ENCODE data around the gene TMEM131L.

DNA sequence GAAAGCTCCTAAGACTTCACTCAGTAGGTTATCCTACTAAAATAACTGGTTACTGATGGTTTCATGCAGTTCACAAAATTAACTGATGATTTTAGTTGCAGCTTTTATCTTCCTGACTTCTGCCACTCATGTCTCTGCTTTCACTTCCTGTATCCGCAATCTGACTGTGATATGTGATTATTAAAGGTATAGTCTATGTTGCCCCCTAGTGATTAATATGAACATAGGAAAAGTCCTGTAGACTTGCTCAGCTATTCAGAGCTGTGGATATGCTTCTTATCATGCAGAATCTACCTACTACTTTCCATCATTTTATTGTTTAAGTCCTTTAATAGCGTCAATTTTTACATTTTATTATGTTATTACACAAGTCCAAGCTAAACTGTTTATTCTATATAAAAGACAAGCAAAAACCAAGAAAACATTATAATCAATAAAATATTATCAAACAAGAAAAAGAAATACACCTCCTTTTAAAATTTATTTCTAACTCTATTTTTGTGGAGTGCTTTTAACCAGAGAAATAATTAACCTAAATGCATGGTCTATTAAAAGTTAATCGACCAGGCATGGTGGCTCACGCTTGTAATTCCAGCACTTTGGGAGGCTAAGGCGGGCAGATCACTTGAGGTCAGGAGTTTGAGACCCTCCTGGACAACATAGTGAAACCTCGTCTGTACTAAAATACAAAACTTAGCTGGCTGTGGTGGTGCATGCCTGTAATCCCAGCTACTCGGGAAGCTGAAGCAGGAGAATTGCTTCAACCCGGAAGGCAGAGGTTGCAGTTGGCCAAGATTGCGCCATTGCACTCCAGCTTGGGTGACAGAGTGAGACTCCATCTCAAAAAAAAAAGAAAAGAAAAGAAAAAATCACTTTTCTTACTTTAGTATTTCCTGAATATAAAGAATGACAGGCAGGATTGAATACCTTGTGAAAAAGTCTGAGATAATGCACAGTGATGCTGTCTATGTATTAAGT is 177.5 kb downstream of the TMEM131L start:
- TF ChIP-seq POLR2A (IDR thresholded peaks at IDR 0.05; ENCODE audit: low read depth, low read length) (no peak), POLR2AphosphoS5 (IDR thresholded peaks at IDR 0.05; ENCODE audit: low read depth, low read length) (no peak), TAF1 (IDR thresholded peaks at IDR 0.05; ENCODE audit: borderline replicate concordance, low read depth, low read length) (no peak)

All from GM12892 (cell line).